Lung (tissue), 12 donors: ENCODE measurements around the gene XPC. TPM values are rescaled to one million over a fixed set of nuclear protein-coding genes. Genes with fewer than 3 reads are reported as not detected.

Experiments used
- ATAC-seq: fragments of 200-7000 bp; cut with Tn5 transposase; one replicate; pipeline ENCODE4 v1.9.1; 2020; ENCODE audit warnings: moderate number of reproducible peaks; ENCODE audit not compliant: insufficient read depth, low FRiP score
- DNase-seq, 3 donors: peaks; one replicate each; pipeline ENCODE4 v3.0.0-alpha.2; 2013 to 2017
- H3K27ac ChIP-seq, 2 donors: one replicate each; pipeline ENCODE4 v1.5.1; 2013; ENCODE audit warnings: mild to moderate bottlenecking in 2 of 2, moderate library complexity in 2 of 2, control low read depth in 1 of 2, inconsistent platforms in 1 of 2, low read depth in 1 of 2, low read length in 1 of 2
- H3K27me3 ChIP-seq, 3 donors: one replicate each; pipeline ENCODE4 v1.5.1; 2013; ENCODE audit warnings: low read length in 2 of 3; ENCODE audit not compliant: control insufficient read depth in 3 of 3, insufficient read depth in 3 of 3
- H3K36me3 ChIP-seq, 4 donors: one replicate each; pipeline ENCODE4 v1.5.1; 2013; ENCODE audit warnings: low read length in 4 of 4, mild to moderate bottlenecking in 1 of 4, moderate library complexity in 1 of 4; ENCODE audit not compliant: control insufficient read depth in 4 of 4, insufficient read depth in 4 of 4
- H3K4me1 ChIP-seq, 5 donors: one replicate each; pipeline ENCODE4 v1.5.1; 2013; ENCODE audit warnings: low read length in 5 of 5, mild to moderate bottlenecking in 2 of 5, moderate library complexity in 1 of 5; ENCODE audit not compliant: control insufficient read depth in 5 of 5, insufficient read depth in 5 of 5
- H3K4me3 ChIP-seq: one replicate; pipeline ENCODE4 v1.5.1; 2013; ENCODE audit warnings: mild to moderate bottlenecking, control low read depth, moderate library complexity
- H3K9ac ChIP-seq, 2 donors: one replicate each; pipeline ENCODE4 v1.5.1; 2013; ENCODE audit warnings: low read length in 2 of 2, control low read depth in 1 of 2; ENCODE audit not compliant: insufficient read depth in 1 of 2
- H3K9me3 ChIP-seq, 4 donors: one replicate each; pipeline ENCODE4 v1.5.1; 2013; ENCODE audit warnings: low read length in 3 of 4, mild to moderate bottlenecking in 1 of 4, moderate library complexity in 1 of 4; ENCODE audit not compliant: control insufficient read depth in 4 of 4, insufficient read depth in 3 of 4
- WGBS, 2 donors: extraction: QIAGEN DNeasy Blood & Tissue Kit; methylation state at CpG; one replicate each; pipeline ENCODE4 v1.1.7; 2013; 5-methylcytosine and 5-hydroxymethylcytosine counted together
- polyA plus RNA-seq, 2 donors: library from polyadenylated mRNA; stranded (reverse); fragments of 200-250 nt; gene quantifications; one replicate each; pipeline ENCODE4 v1.2.1, GENCODE V29; 2013
- total RNA-seq, 2 donors: library from RNA; depleted of rRNA in 1 of 2; stranded (reverse); fragments of >200 nt in 1 of 2; gene quantifications; one replicate each; pipeline ENCODE4 v1.2.1, GENCODE V29; 2014 to 2021
- TF ChIP-seq, protein P1 (sequence below): IDR thresholded peaks from 2 replicates; pipeline ENCODE4 v1.5.1; 2012; ENCODE audit warnings: mild to moderate bottlenecking; ENCODE audit errors: control extremely low read depth, extremely low read depth
- donor health status: control.
- donor health status: control.
- donor health status: Bipolar disorder and iron deficiency.
- donor health status: healthy.
- donor health status: DM: yes; HTN: yes; CAD: no.

The XPC gene
- total and polyA plus RNA-seq, 4 donors = 16.4 to 31.9 (median 23.7) TPM

DNA sequence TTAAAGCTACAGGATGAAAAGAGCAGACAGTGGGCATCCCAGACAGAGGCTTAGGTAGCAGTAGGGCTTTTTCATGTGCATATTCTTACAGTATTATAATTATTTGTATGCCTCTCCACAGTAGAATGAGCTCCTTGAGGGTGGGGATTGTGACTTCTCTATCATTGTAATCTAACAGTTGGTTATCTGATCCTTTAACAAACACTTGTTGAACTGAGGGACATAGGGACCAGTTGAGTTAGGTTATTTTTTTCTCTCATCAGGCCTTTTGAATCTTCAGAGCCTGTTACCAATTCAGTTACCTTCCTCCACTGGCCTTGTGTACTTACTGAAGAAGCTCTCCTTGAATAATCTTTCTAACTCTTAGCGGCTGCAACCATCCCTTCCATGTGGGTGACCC, 1.4 kb upstream of the XPC start:
- TF ChIP-seq, protein P1, sequence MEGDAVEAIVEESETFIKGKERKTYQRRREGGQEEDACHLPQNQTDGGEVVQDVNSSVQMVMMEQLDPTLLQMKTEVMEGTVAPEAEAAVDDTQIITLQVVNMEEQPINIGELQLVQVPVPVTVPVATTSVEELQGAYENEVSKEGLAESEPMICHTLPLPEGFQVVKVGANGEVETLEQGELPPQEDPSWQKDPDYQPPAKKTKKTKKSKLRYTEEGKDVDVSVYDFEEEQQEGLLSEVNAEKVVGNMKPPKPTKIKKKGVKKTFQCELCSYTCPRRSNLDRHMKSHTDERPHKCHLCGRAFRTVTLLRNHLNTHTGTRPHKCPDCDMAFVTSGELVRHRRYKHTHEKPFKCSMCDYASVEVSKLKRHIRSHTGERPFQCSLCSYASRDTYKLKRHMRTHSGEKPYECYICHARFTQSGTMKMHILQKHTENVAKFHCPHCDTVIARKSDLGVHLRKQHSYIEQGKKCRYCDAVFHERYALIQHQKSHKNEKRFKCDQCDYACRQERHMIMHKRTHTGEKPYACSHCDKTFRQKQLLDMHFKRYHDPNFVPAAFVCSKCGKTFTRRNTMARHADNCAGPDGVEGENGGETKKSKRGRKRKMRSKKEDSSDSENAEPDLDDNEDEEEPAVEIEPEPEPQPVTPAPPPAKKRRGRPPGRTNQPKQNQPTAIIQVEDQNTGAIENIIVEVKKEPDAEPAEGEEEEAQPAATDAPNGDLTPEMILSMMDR = no peak
- 97 to 98% methylated on average over 1 of the region's 1 CpG for WGBS, 2 donors
- Histone ChIP-seq H3K4me1 (peaks cover 0 to 19% (median 13%) of the 10 kb centered on the region in 5 donors), H3K4me3 (no peak overlapping the region), H3K9me3 (no peaks in the 10 kb centered on the region), H3K36me3 (peaks cover 7 to 26% (median 10%) of the 10 kb centered on the region in 4 donors), H3K27me3 (no peaks in the 10 kb centered on the region), H3K27ac (no peak overlapping the region), H3K9ac (peak overlapping the region; percentile 96)
- ATAC-seq = no peak
- no peak for DNase-seq

DNA sequence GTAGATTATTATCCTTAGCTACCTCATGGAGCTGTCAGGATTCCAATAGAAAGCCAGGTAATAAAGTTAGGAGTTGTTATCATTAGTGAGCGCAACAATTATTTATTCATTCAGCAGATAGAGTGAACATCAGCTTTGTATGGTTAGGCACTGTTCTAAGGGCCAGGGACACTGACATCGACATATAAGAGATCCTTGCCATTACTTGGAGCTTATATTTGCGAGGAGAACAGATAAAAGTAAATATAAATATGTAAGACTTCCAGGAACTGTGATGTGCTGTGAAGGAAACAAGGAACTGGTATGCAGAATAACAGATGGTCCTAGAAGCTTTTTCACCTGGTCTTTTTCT, 689 bp upstream of the XPC start:
- peaks cover 6 to 26% (median 9%) of the 10 kb centered on the region in 4 donors for H3K36me3 ChIP-seq
- no peaks in the 10 kb centered on the region for H3K9me3 ChIP-seq
- peak overlapping the region; percentile 96 for H3K9ac ChIP-seq
- WGBS, 2 donors = 4 to 6% methylated on average over 3 of the region's 3 CpGs
- DNase-seq = no peak
- H3K27ac ChIP-seq = peak overlapping the region in 1 of 2 donors; percentile 82
- peaks cover 0 to 19% (median 13%) of the 10 kb centered on the region in 5 donors for H3K4me1 ChIP-seq
- no peak for ATAC-seq
- TF ChIP-seq, protein P1 = no peak
- H3K4me3 ChIP-seq = peak overlapping the region; percentile 89
- H3K27me3 ChIP-seq = no peaks in the 10 kb centered on the region

DNA sequence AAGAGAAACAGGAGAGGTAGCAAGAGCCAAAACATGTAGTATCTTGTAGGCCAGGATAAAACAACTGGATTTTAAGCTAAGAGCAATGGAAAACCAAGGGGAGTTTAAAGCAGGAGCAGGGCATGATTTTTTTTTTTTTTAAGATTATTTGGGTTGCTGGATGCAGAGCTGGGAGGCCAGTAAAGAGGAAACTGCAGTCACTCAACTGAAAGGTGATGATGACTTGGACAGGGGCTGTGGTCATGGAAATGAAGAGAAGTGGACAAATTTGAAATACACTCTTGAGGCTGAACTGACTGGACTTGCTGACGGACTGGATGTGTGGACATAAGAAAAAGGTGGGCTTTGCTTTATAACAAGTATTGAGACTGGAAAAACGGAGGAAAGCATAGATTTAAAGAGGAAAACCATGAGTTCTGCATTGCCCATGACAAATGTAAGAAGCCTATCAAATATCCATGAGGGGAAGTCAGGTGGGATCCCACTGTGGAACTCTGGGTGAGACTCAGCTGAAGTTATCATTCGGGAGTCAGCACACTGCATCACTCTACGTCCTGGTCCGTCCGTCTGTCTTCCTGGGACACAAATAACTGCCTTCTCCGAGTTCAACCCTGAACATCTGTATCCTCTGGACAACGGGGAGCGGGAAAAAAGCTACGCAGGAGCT, 688 bp downstream of the XPC start:
- Histone ChIP-seq H3K9me3 (no peaks in the 10 kb centered on the region), H3K36me3 (peaks cover 6 to 17% (median 8%) of the 10 kb centered on the region in 4 donors), H3K9ac (peak overlapping the region; percentile 96 to 99), H3K4me1 (peaks cover 0 to 19% (median 13%) of the 10 kb centered on the region in 5 donors), H3K27me3 (no peaks in the 10 kb centered on the region), H3K27ac (peak overlapping the region; percentile 91 to 100), H3K4me3 (peak overlapping the region; percentile 97)
- WGBS, 2 donors = 5 to 8% methylated on average over 10 of the region's 10 CpGs
- ATAC-seq (no peak), DNase-seq (no peak)
- TF ChIP-seq, protein P1 = no peak
